Effector CD4-positive, alpha-beta T cell (primary cell): ENCODE results near the gene KYAT1.

Experiments used
- DNase-seq: peaks from one replicate; pipeline ENCODE4 v3.0.0-alpha.2; 2020
- total RNA-seq: gene quantifications from one replicate; lab custom pipeline; 2026; lab: John Stamatoyannopoulos, UW

KYAT1 gene
- total RNA-seq: 0.56 reads per million

GRCh38 chr9:128881884-128882676 is at the start of gene KYAT1, which contains the start of gene LRRC8A:
TSS of gene KYAT1 (minus strand) at chr9:128881950. CDS start at chr9:128845405, 36,545 bp downstream.
TSS of gene LRRC8A (plus strand) at chr9:128882133. CDS start at chr9:128907165, 25,032 bp downstream.
- peak; percentile 99 for DNase-seq

GRCh38 chr9:128929560-128929959 is 47.8 kb upstream of the KYAT1 start:
- DNase-seq: no peak

- DNase-seq: no peak
Observed at GRCh38 chr9:128928624-128929023, 46.9 kb upstream of the KYAT1 start.

- DNase-seq: peak; percentile 45
Observed at GRCh38 chr9:128927731-128928411, 46.1 kb upstream of the KYAT1 start.

- no peak for DNase-seq
Observed at GRCh38 chr9:128923493-128923883, 41.7 kb upstream of the KYAT1 start.

GRCh38 chr9:128921881-128922763 is 40.4 kb upstream of the KYAT1 start:
- DNase-seq: no peak

GRCh38 chr9:128920381-128921058 is 38.8 kb upstream of the KYAT1 start, which contains the start of gene PHYHD1:
TSS of gene PHYHD1 (plus strand) at chr9:128920982. CDS start at chr9:128922324, 1,342 bp downstream.
- no peak for DNase-seq

- DNase-seq: no peak
Observed at GRCh38 chr9:128919402-128920089, 37.8 kb upstream of the KYAT1 start.

GRCh38 chr9:128918921-128919320 is 37.2 kb upstream of the KYAT1 start:
- no peak for DNase-seq

GRCh38 chr9:128917151-128917849 is 35.5 kb upstream of the KYAT1 start:
- DNase-seq: no peak

GRCh38 chr9:128916745-128917144 is 35.0 kb upstream of the KYAT1 start:
- DNase-seq: no peak

- no peak for DNase-seq
Observed at GRCh38 chr9:128916204-128916603, 34.5 kb upstream of the KYAT1 start.

GRCh38 chr9:128913995-128914772 is 32.4 kb upstream of the KYAT1 start:
- DNase-seq: no peak

GRCh38 chr9:128913048-128913900 is 31.5 kb upstream of the KYAT1 start:
- no peak for DNase-seq

- no peak for DNase-seq
Observed at GRCh38 chr9:128912270-128912853, 30.6 kb upstream of the KYAT1 start.

GRCh38 chr9:128911529-128912035 is 29.8 kb upstream of the KYAT1 start:
- DNase-seq: no peak

- no peak for DNase-seq
Observed at GRCh38 chr9:128910906-128911305, 29.2 kb upstream of the KYAT1 start.

- DNase-seq: no peak
Observed at GRCh38 chr9:128909859-128910258, 28.1 kb upstream of the KYAT1 start.

- DNase-seq: no peak
Observed at GRCh38 chr9:128908372-128908771, 26.6 kb upstream of the KYAT1 start.
